SK-N-SH (cell line): Measurements from ENCODE around the gene AATF. TPM values are rescaled to one million over a fixed set of nuclear protein-coding genes. Genes with fewer than 3 reads are reported as not detected.

Experiments
- CTCF ChIA-PET: fragments of 300-600, 350-600 bp; formaldehyde crosslinking; extraction: SDS; loops from one replicate; lab custom pipeline; 2021; lab: Yijun Ruan, JAX
- POLR2A ChIA-PET: fragments of 350-600 bp; sonication (Branson Sonifier 250); formaldehyde crosslinking; extraction: SDS; loops from one replicate; lab custom pipeline; 2020; ENCODE audit warnings: antibody characterized with exemption, inconsistent platforms; lab: Yijun Ruan, JAX
- DNase-seq: peaks from one replicate; pipeline ENCODE4 v3.0.0; 2012
- H2AFZ ChIP-seq: fragments of 200-600 bp; sonication (generic); 2 replicates; pipeline ENCODE4 v1.8.1; 2016; ENCODE audit warnings: antibody characterized with exemption, mild to moderate bottlenecking, low read depth
- H3F3A ChIP-seq: fragments of 200-600 bp; sonication (generic); replicated peaks from 2 replicates; pipeline ENCODE3; 2016; ENCODE audit warnings: antibody characterized with exemption, mild to moderate bottlenecking; ENCODE audit not compliant: insufficient read depth
- H3K27ac ChIP-seq, 2 experiments: fragments of 200-500 bp in 1 of 2; fragments of 200-600 bp in 1 of 2; sonication (Bioruptor generic) in 1 of 2; sonication (generic), shearing (Covaris generic) in 1 of 2; 2 replicates each; pipeline versions ENCODE4 v1.5.1 to v1.6.1; 2014 to 2016; ENCODE audit warnings: low read depth in 2 of 2, inconsistent platforms in 1 of 2, low read length in 1 of 2, mild to moderate bottlenecking in 1 of 2, mixed read lengths in 1 of 2
- H3K27me3 ChIP-seq: fragments of 200-600 bp; sonication (generic), shearing (Covaris generic); 2 replicates; pipeline ENCODE4 v1.6.1; 2016; ENCODE audit warnings: mixed run types; ENCODE audit not compliant: insufficient read depth
- H3K36me3 ChIP-seq, 2 experiments: fragments of 200-500 bp in 1 of 2; fragments of 200-600 bp in 1 of 2; sonication (Bioruptor generic) in 1 of 2; sonication (generic) in 1 of 2; replicated peaks in 1 of 2; 2 replicates each; pipeline versions ENCODE3 to v1.5.1; 2014 to 2016; ENCODE audit warnings: low read length in 1 of 2, mild to moderate bottlenecking in 1 of 2; ENCODE audit not compliant: insufficient read depth in 2 of 2, control insufficient read depth in 1 of 2
- H3K4me1 ChIP-seq, 2 experiments: fragments of 200-500 bp in 1 of 2; fragments of 200-600 bp in 1 of 2; sonication (Bioruptor generic) in 1 of 2; sonication (generic), shearing (Covaris generic) in 1 of 2; 2 replicates each; pipeline versions ENCODE4 v1.5.1 to v1.6.1; 2014 to 2016; ENCODE audit warnings: low read depth in 1 of 2, low read length in 1 of 2, mixed run types in 1 of 2; ENCODE audit not compliant: insufficient read depth in 2 of 2, control insufficient read depth in 1 of 2
- H3K4me2 ChIP-seq: fragments of 200-600 bp; sonication (generic), shearing (Covaris generic); 2 replicates; pipeline ENCODE4 v1.6.1; 2017; ENCODE audit warnings: mixed run types
- H3K4me3 ChIP-seq, 2 experiments: fragments of 200-500 bp in 1 of 2; fragments of 200-600 bp in 1 of 2; sonication (Bioruptor generic) in 1 of 2; sonication (generic), shearing (Covaris generic) in 1 of 2; 2 replicates each; pipeline versions ENCODE4 v1.5.1 to v1.8.1; 2014 to 2016; ENCODE audit warnings: low read depth in 2 of 2, inconsistent platforms in 1 of 2, low read length in 1 of 2, mild to moderate bottlenecking in 1 of 2, mixed read lengths in 1 of 2, moderate library complexity in 1 of 2
- H3K79me2 ChIP-seq: fragments of 200-600 bp; sonication (generic); 2 replicates; pipeline ENCODE4 v1.8.1; 2017; ENCODE audit warnings: mild to moderate bottlenecking; ENCODE audit not compliant: insufficient read depth
- H3K9ac ChIP-seq: fragments of 200-600 bp; sonication (generic); 2 replicates; pipeline ENCODE4 v1.6.1; 2017; ENCODE audit warnings: mixed run types
- H3K9me2 ChIP-seq: fragments of 200-600 bp; sonication (generic); 2 replicates; pipeline ENCODE4 v1.6.1; 2017; ENCODE audit warnings: mixed run types
- H3K9me3 ChIP-seq: fragments of 200-600 bp; sonication (generic); 2 replicates; pipeline ENCODE4 v1.6.1; 2017; ENCODE audit warnings: mixed run types, mild to moderate bottlenecking, moderate library complexity
- H4K20me1 ChIP-seq: fragments of 200-600 bp; sonication (generic); 2 replicates; pipeline ENCODE4 v1.6.1; 2017; ENCODE audit warnings: mild to moderate bottlenecking, mixed run types; ENCODE audit not compliant: insufficient read depth
- CHD2 ChIP-seq: fragments of 150-350 bp; IDR thresholded peaks from 2 replicates; pipeline ENCODE4 v1.6.1; 2018; ENCODE audit warnings: low read length; ENCODE audit not compliant: partially characterized antibody
- CTCF ChIP-seq: fragments of 200-600 bp; sonication (generic); IDR thresholded peaks from 2 replicates; pipeline ENCODE4 v1.6.1; 2017; ENCODE audit warnings: antibody characterized with exemption, mild to moderate bottlenecking, moderate library complexity
- MAX ChIP-seq: IDR thresholded peaks from 2 replicates; pipeline ENCODE4 v1.4.0; 2012; ENCODE audit warnings: low read depth
- MXI1 ChIP-seq: IDR thresholded peaks from 2 replicates; pipeline ENCODE4 v1.6.1; 2012; ENCODE audit warnings: mild to moderate bottlenecking, low read depth, low read length, improper control_type of control experiment
- NFIC ChIP-seq: IDR thresholded peaks from 2 replicates; pipeline ENCODE4 v1.4.0; 2012; ENCODE audit warnings: borderline replicate concordance
- RAD21 ChIP-seq: IDR thresholded peaks from 2 replicates; pipeline ENCODE4 v1.6.1; 2012; ENCODE audit warnings: mild to moderate bottlenecking, low read length
- RFX5 ChIP-seq: IDR thresholded peaks from 2 replicates; pipeline ENCODE4 v1.6.1; 2012; ENCODE audit warnings: mild to moderate bottlenecking, improper control_type of control experiment, low read length
- RXRA ChIP-seq: IDR thresholded peaks from 2 replicates; pipeline ENCODE4 v1.4.0; 2012; ENCODE audit warnings: low read depth, mild to moderate bottlenecking, borderline replicate concordance
- SMC3 ChIP-seq: IDR thresholded peaks from 2 replicates; pipeline ENCODE4 v1.6.1; 2012; ENCODE audit warnings: low read depth, low read length, improper control_type of control experiment
- TAF1 ChIP-seq: IDR thresholded peaks from 2 replicates; pipeline ENCODE4 v1.6.1; 2012; ENCODE audit warnings: low read depth, mild to moderate bottlenecking, low read length, moderate library complexity, borderline replicate concordance
- WGBS: methylation state at CpG from one replicate; pipeline ENCODE4 v1.1.6; 2017; ENCODE audit warnings: low lambda C conversion rate; 5-methylcytosine and 5-hydroxymethylcytosine counted together
- polyA plus RNA-seq, 3 experiments: library from polyadenylated mRNA; depleted of rRNA; stranded (reverse); fragments of >200 nt; gene quantifications; 2 replicates each; pipeline ENCODE4 v1.2.3, GENCODE V29; 2012

AATF gene
- polyA plus RNA-seq, 1 of the 3 experiments (the other 2 are of a cell fraction): 18.8 TPM

GRCh38 chr17:37088913-37089312 lies 140.2 kb downstream of the AATF start:
- WGBS: 89% methylated on average over 11 of the region's 11 CpGs
- ChIA-PET CTCF (interaction anchor here (0.6 to 5.0 kb wide), 16 partner anchors 10 to 463 kb away, joined by 3 to 42 read pairs (median 4); no protein-coding TSS in a partner anchor), POLR2A (no interaction called here)
- Histone ChIP-seq H3K36me3 (peaks cover 3 to 72% of the 10 kb centered on the region in 2 experiments), H3K27me3 (no peaks in the 10 kb centered on the region), H3F3A (no peaks in the 10 kb centered on the region), H4K20me1 (no peaks in the 10 kb centered on the region), H3K9me3 (no peaks in the 10 kb centered on the region), H3K9ac (no peak overlapping the region), H3K79me2 (no peaks in the 10 kb centered on the region), H2AFZ (no peak overlapping the region), H3K9me2 (no peaks in the 10 kb centered on the region), H3K4me2 (no peak overlapping the region), H3K4me1 (peaks cover 0 to 11% of the 10 kb centered on the region in 2 experiments; a peak in 1 of 4 replicates), H3K4me3 (no peak overlapping the region), H3K27ac (no peak overlapping the region)
- TF ChIP-seq SMC3 (peak; percentile 45; the same call in 1 of the 2 replicates), CTCF (peak; percentile 12; the same call in 1 of the 2 replicates), RAD21 (peak; percentile 71), CHD2 (no peak), NFIC (no peak), MAX (no peak)
- peak; percentile 50 for DNase-seq

- Histone ChIP-seq H3K79me2 (no peaks in the 10 kb centered on the region), H3K27ac (no peak overlapping the region)
- 91% methylated on average over 7 of the region's 7 CpGs for WGBS
Measured at GRCh38 chr17:37089956-37090355, 141.2 kb downstream of the AATF start.

GRCh38 chr17:37090941-37091340 lies 142.2 kb downstream of the AATF start:
- DNase-seq: no peak
- CTCF ChIA-PET: interaction anchor here (5.0 kb wide), 1 partner anchor 84 kb away, joined by 42 read pairs; no protein-coding TSS in a partner anchor
- POLR2A ChIA-PET: no interaction called here
- Histone ChIP-seq H3K79me2 (no peaks in the 10 kb centered on the region), H3F3A (no peaks in the 10 kb centered on the region), H3K4me3 (no peak overlapping the region), H3K4me2 (no peak overlapping the region), H4K20me1 (no peaks in the 10 kb centered on the region), H3K4me1 (peaks cover 0 to 18% of the 10 kb centered on the region in 2 experiments; a peak in 1 of 4 replicates), H3K9me3 (no peaks in the 10 kb centered on the region), H3K27me3 (no peaks in the 10 kb centered on the region), H3K9me2 (no peaks in the 10 kb centered on the region), H3K27ac (no peak overlapping the region), H3K36me3 (peaks cover 3 to 69% of the 10 kb centered on the region in 2 experiments), H2AFZ (no peak overlapping the region), H3K9ac (no peak overlapping the region)
- no peak for TF ChIP-seq MXI1
- WGBS: 92% methylated on average over 3 of the region's 3 CpGs

More at GRCh38 chr17:37089956-37090355, 141.2 kb downstream of the AATF start:
- Histone ChIP-seq H3K9ac (no peak overlapping the region), H3K4me3 (no peak overlapping the region), H3K9me3 (no peaks in the 10 kb centered on the region), H3K4me1 (peaks cover 0 to 16% of the 10 kb centered on the region in 2 experiments; a peak in 1 of 4 replicates), H3K27me3 (no peaks in the 10 kb centered on the region), H2AFZ (no peak overlapping the region), H4K20me1 (no peaks in the 10 kb centered on the region), H3K9me2 (no peaks in the 10 kb centered on the region), H3F3A (no peaks in the 10 kb centered on the region), H3K36me3 (peaks cover 3 to 70% of the 10 kb centered on the region in 2 experiments), H3K4me2 (no peak overlapping the region)
- no peak for DNase-seq
- POLR2A ChIA-PET: no interaction called here
- CTCF ChIA-PET: interaction anchor here (0.9 to 5.0 kb wide), 9 partner anchors 9 to 134 kb away, joined by 3 to 42 read pairs (median 3); no protein-coding TSS in a partner anchor
- TF ChIP-seq RXRA (no peak), TAF1 (no peak), RFX5 (no peak)
